ENCODE results near the gene ARMC9. TPM values are rescaled to one million over a fixed set of nuclear protein-coding genes. Genes with fewer than 3 reads are reported as not detected.

The ARMC9 gene
- total and polyA plus RNA-seq, 8 donors, result 11.4 to 40.6 (median 13.9) TPM

- Histone ChIP-seq H3K4me1 (no peaks in the 10 kb centered on the region), H3K27ac (no peak overlapping the region), H3K27me3 (no peaks in the 10 kb centered on the region), H3K36me3 (peaks cover 0 to 25% of the 10 kb centered on the region in 2 donors), H3K9me3 (no peaks in the 10 kb centered on the region), H3K4me3 (no peak overlapping the region)
- intact Hi-C loops (cut with DNase I), result no loop called here
- DNase-seq (no peak), ATAC-seq (no peak)
- TF ChIP-seq CTCF (IDR thresholded peaks at IDR 0.05), result no peak
These were observed 85.9 kb downstream of the ARMC9 start for GRCh38 chr2:231284296-231284695.

DNA sequence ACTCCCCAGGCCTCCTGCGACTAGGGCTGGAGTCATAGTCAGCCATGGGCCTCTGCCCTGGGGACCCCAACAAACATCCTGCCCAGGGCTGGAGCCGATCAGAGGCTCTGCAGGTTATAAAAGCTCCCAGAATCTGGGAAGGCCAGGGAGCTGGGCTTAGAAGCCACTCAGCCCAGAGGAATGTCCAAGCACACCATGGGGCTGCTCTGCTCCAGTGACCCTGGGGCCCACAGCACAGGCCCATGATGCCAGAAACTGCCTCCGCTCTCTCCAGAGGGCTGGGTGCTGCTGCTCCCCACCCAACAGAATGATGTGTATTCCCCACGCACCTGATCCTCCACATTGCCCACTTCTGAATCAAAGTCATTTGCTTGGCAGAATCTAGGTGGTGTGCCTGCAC is 88.5 kb downstream of the ARMC9 start:
- ATAC-seq (no peak), DNase-seq (no peak)
- no peaks in the 10 kb centered on the region for H3K4me1 ChIP-seq
- TF ChIP-seq CTCF (IDR thresholded peaks at IDR 0.05), result no peak
- H3K4me3 ChIP-seq, result no peak overlapping the region
- no peaks in the 10 kb centered on the region for H3K9me3 ChIP-seq
- no peaks in the 10 kb centered on the region for H3K27me3 ChIP-seq
- H3K27ac ChIP-seq, result no peak overlapping the region
- H3K36me3 ChIP-seq, result peaks cover 0 to 25% of the 10 kb centered on the region in 2 donors
- intact Hi-C loops (cut with DNase I), result no loop called here

DNA sequence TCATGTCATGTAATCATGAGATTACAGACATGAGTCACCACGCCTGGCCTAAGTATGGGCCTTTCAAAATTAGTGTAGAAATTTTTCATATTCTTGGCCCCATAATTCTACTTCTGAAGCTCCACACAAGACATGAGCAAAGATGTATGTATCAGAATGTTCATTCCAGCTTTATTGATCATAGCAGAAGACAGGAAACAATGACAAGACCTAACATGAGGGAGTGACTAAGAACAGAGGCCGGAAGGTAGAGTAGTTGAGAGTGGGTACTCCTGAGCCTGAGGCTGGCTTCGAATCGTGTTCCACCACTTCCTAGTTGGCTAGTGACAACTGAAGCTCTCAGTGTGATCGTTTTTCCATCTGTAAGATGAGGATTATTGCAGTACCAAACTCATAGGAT is 89.3 kb downstream of the ARMC9 start:
- ATAC-seq (no peak), DNase-seq (no peak)
- Histone ChIP-seq H3K9me3 (no peaks in the 10 kb centered on the region), H3K4me3 (no peak overlapping the region), H3K27ac (no peak overlapping the region), H3K4me1 (peaks cover 0 to 3% of the 10 kb centered on the region in 2 donors), H3K36me3 (peaks cover 0 to 21% of the 10 kb centered on the region in 2 donors), H3K27me3 (no peaks in the 10 kb centered on the region)
- intact Hi-C loops (cut with DNase I), result no loop called here
- no peak for TF ChIP-seq CTCF (IDR thresholded peaks at IDR 0.05)

DNA sequence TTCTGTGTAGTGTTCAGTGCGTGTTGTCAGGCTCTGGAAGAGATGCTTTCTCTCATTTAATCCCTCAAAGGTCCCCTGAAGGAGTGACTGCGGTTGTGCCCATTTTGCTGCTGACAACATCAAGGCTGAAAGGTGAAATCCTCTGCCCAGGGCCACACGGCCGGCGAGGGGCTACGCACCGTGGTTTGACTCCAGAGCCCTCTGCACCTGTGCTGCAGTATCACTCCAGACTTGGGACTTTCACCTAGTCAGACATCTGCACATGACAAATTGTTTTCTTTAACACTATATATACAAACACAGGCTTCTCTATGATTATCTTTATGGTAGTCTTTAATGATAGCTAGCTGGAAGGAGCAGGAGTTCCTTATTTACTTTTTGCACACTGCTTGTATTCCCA is 90.2 kb downstream of the ARMC9 start:
- H3K9me3 ChIP-seq, result no peaks in the 10 kb centered on the region
- peaks cover 0 to 20% of the 10 kb centered on the region in 2 donors for H3K36me3 ChIP-seq
- intact Hi-C loops (cut with DNase I), result no loop called here
- no peak for TF ChIP-seq CTCF (IDR thresholded peaks at IDR 0.05)
- H3K27me3 ChIP-seq, result no peaks in the 10 kb centered on the region
- no peak for DNase-seq
- no peak for ATAC-seq
- H3K4me3 ChIP-seq, result no peak overlapping the region
- H3K4me1 ChIP-seq, result peaks cover 0 to 3% of the 10 kb centered on the region in 2 donors
- H3K27ac ChIP-seq, result no peak overlapping the region

GRCh38 chr2:231290321-231291015 is 92.0 kb downstream of the ARMC9 start:
- ATAC-seq, result peak; percentile 15
- intact Hi-C loops (cut with DNase I), result loop anchor here in 1 of 2 donors (10.0 kb wide), 1 partner anchor 104 kb away; the partner anchor contains the start of gene B3GNT7
- no peak for TF ChIP-seq CTCF (IDR thresholded peaks at IDR 0.05)
- Histone ChIP-seq H3K36me3 (peaks cover 0 to 13% of the 10 kb centered on the region in 2 donors), H3K27me3 (no peaks in the 10 kb centered on the region), H3K27ac (no peak overlapping the region), H3K4me3 (no peak overlapping the region), H3K4me1 (peaks cover 0 to 15% of the 10 kb centered on the region in 2 donors), H3K9me3 (no peaks in the 10 kb centered on the region)
- DNase-seq, result no peak
